CD14-positive monocyte (primary cell): Measurements from ENCODE around the gene EOMES. TPM values are rescaled to one million over a fixed set of nuclear protein-coding genes. Genes with fewer than 3 reads are reported as not detected.

ENCODE experiments used
- DNase-seq, 3 donors: peaks; one replicate each; pipeline ENCODE4 v3.0.0-alpha.2; 2011 to 2022
- H2AFZ ChIP-seq: 2 replicates; pipeline ENCODE4 v1.6.0; 2012; ENCODE audit warnings: mild to moderate bottlenecking, low read depth, low read length, inconsistent platforms; ENCODE audit not compliant: insufficient read depth, poor library complexity, severe bottlenecking
- H3K27ac ChIP-seq, 2 donors: 1 replicate in 1 of 2; 2 replicates in 1 of 2; pipeline ENCODE4 v1.5.1; 2012 to 2013; ENCODE audit warnings: low read length in 2 of 2, control low read depth in 1 of 2, inconsistent platforms in 1 of 2, low read depth in 1 of 2, mild to moderate bottlenecking in 1 of 2
- H3K27me3 ChIP-seq, 2 donors: one replicate each; pipeline versions ENCODE4 v1.6.0 to v1.6.1; 2011 to 2013; ENCODE audit warnings: low read length in 2 of 2; ENCODE audit not compliant: control insufficient read depth in 2 of 2, insufficient read depth in 2 of 2
- H3K36me3 ChIP-seq, 2 donors: replicated peaks in 1 of 2; 1 replicate in 1 of 2; 2 replicates in 1 of 2; pipeline versions ENCODE4 v1.5.1 to v1.6.1; 2012 to 2013; ENCODE audit warnings: low read length in 2 of 2, control low read depth in 1 of 2, inconsistent platforms in 1 of 2, mild to moderate bottlenecking in 1 of 2; ENCODE audit not compliant: insufficient read depth in 2 of 2, control insufficient read depth in 1 of 2
- H3K4me1 ChIP-seq, 2 donors: 1 replicate in 1 of 2; 2 replicates in 1 of 2; pipeline versions ENCODE4 v1.5.1 to v1.6.1; 2012 to 2013; ENCODE audit warnings: low read length in 2 of 2, control low read depth in 1 of 2, inconsistent platforms in 1 of 2, mild to moderate bottlenecking in 1 of 2, moderate library complexity in 1 of 2; ENCODE audit not compliant: insufficient read depth in 2 of 2, control insufficient read depth in 1 of 2
- H3K4me2 ChIP-seq: replicated peaks from 2 replicates; pipeline ENCODE3; 2012; ENCODE audit warnings: low read length, moderate library complexity, mild to moderate bottlenecking; ENCODE audit not compliant: poor library complexity, severe bottlenecking; ENCODE audit errors: extremely low read depth
- H3K4me3 ChIP-seq, 3 experiments: fragments of 200-600 bp in 1 of 3; sonication (generic) in 1 of 3; replicated peaks in 1 of 3; 1 replicate in 2 of 3; 2 replicates in 1 of 3; pipeline ENCODE4 v1.5.1; 2011 to 2013; ENCODE audit warnings: low read length in 3 of 3, mild to moderate bottlenecking in 3 of 3, control low read depth in 2 of 3, low read depth in 2 of 3, inconsistent platforms in 1 of 3, moderate library complexity in 1 of 3
- H3K79me2 ChIP-seq: 2 replicates; pipeline ENCODE4 v1.6.0; 2012; ENCODE audit warnings: mild to moderate bottlenecking, control low read depth, inconsistent platforms, low read length, moderate library complexity; ENCODE audit not compliant: insufficient read depth
- H3K9ac ChIP-seq: 2 replicates; pipeline ENCODE4 v1.6.0; 2017; ENCODE audit warnings: low read length, mild to moderate bottlenecking; ENCODE audit not compliant: insufficient read depth, poor library complexity, severe bottlenecking
- H3K9me3 ChIP-seq, 2 donors: replicated peaks in 1 of 2; 1 replicate in 1 of 2; 2 replicates in 1 of 2; pipeline versions ENCODE4 v1.5.1 to v1.6.1; 2012 to 2013; ENCODE audit warnings: low read length in 2 of 2, control low read depth in 1 of 2; ENCODE audit not compliant: control insufficient read depth in 1 of 2, insufficient read depth in 1 of 2
- H4K20me1 ChIP-seq: 2 replicates; pipeline ENCODE4 v1.6.0; 2012; ENCODE audit warnings: mild to moderate bottlenecking, low read length, control low read depth, moderate library complexity; ENCODE audit not compliant: insufficient read depth
- H3K27ac Mint-ChIP-seq, 7 donors: one replicate each; pipeline ENCODE4 v1.8.0; 2020; ENCODE audit warnings: mild to moderate bottlenecking in 7 of 7, mixed read lengths in 7 of 7, moderate library complexity in 6 of 7, inconsistent platforms in 2 of 7
- H3K27me3 Mint-ChIP-seq, 3 donors: one replicate each; pipeline ENCODE4 v1.8.0; 2021 to 2022; ENCODE audit warnings: low read depth in 3 of 3, mild to moderate bottlenecking in 3 of 3, mixed read lengths in 3 of 3, moderate library complexity in 3 of 3, inconsistent platforms in 1 of 3
- H3K36me3 Mint-ChIP-seq, 2 donors: one replicate each; pipeline ENCODE4 v1.8.0; 2020; ENCODE audit warnings: mixed read lengths in 2 of 2, inconsistent platforms in 1 of 2, mild to moderate bottlenecking in 1 of 2
- H3K4me1 Mint-ChIP-seq: one replicate; pipeline ENCODE4 v1.8.0; 2020; ENCODE audit warnings: mild to moderate bottlenecking, mixed read lengths
- H3K4me3 Mint-ChIP-seq, 2 donors: one replicate each; pipeline ENCODE4 v1.8.0; 2020; ENCODE audit warnings: mild to moderate bottlenecking in 2 of 2, mixed read lengths in 2 of 2, moderate library complexity in 1 of 2
- H3K9me3 Mint-ChIP-seq, 7 donors: one replicate each; pipeline ENCODE4 v1.8.0; 2020 to 2022; ENCODE audit warnings: mixed read lengths in 7 of 7, mild to moderate bottlenecking in 6 of 7, moderate library complexity in 6 of 7, inconsistent platforms in 2 of 7
- WGBS: methylation state at CpG from one replicate; pipeline ENCODE4 v1.1.5; 2013; ENCODE audit warnings: missing lambda C conversion rate; ENCODE audit not compliant: insufficient coverage; 5-methylcytosine and 5-hydroxymethylcytosine counted together
- intact Hi-C, 2 donors: fragments of 100-400 bp; cut with micrococcal nuclease; formaldehyde crosslinking; loops; one replicate each; pipeline versions ENCODE4 v1.15.0 to v1.15.1; 2023
- polyA plus RNA-seq, 3 donors: library from polyadenylated mRNA; depleted of rRNA in 1 of 3; unstranded in 2 of 3; stranded (reverse) in 1 of 3; fragments of 300-500 nt in 2 of 3; fragments of >200 nt in 1 of 3; fragmentation: Illumina TruSeq in 2 of 3; gene quantifications; 1 replicate in 2 of 3; 2 replicates in 1 of 3; pipeline ENCODE4 v1.2.3, GENCODE V29; 2012 to 2021
- TF ChIP-seq, protein P1 (sequence below): fragments of 200-600 bp; IDR thresholded peaks from one replicate; pipeline ENCODE4 v1.8.0; 2022; ENCODE audit warnings: antibody characterized with exemption, mild to moderate bottlenecking

EOMES gene
- polyA plus RNA-seq, 3 donors = 0.09 to 0.21 TPM; not detected in 1

DNA sequence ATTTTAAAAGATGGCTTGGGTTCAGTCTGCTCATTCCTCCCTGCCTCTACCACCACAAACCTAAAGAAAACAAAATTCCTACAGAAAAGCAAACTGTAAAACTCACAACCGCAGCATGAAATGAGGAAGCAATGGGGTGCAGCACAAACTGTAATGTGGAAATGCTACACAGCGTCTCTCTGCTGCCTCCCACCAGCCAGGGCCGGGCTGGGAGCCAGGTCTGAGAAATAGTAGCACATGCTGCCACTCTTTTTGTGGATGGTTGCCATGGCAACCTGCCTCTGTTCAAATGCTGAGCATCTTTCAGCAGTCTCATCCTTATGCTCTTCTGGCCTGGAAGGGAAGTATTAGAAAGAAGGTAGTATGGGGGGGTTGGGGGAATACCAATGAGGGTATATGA lies 55.4 kb downstream of the EOMES start:
- TF ChIP-seq, protein P1, sequence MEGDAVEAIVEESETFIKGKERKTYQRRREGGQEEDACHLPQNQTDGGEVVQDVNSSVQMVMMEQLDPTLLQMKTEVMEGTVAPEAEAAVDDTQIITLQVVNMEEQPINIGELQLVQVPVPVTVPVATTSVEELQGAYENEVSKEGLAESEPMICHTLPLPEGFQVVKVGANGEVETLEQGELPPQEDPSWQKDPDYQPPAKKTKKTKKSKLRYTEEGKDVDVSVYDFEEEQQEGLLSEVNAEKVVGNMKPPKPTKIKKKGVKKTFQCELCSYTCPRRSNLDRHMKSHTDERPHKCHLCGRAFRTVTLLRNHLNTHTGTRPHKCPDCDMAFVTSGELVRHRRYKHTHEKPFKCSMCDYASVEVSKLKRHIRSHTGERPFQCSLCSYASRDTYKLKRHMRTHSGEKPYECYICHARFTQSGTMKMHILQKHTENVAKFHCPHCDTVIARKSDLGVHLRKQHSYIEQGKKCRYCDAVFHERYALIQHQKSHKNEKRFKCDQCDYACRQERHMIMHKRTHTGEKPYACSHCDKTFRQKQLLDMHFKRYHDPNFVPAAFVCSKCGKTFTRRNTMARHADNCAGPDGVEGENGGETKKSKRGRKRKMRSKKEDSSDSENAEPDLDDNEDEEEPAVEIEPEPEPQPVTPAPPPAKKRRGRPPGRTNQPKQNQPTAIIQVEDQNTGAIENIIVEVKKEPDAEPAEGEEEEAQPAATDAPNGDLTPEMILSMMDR = peak; percentile 9
- no peaks in the 10 kb centered on the region for H3K36me3 Mint-ChIP-seq
- H2AFZ ChIP-seq = peak overlapping the region; percentile 46
- H3K4me3 Mint-ChIP-seq = peak overlapping the region in 1 of 2 donors; percentile 66
- intact Hi-C loops = loop anchor here (10.0 kb wide), 2 partner anchors 182 to 302 kb away; partner anchors contain the start of genes NEK10 (in 2 of the 2) and SLC4A7 (in 1 of the 2)
- H3K4me2 ChIP-seq = peak overlapping the region; percentile 6
- no peaks in the 10 kb centered on the region for H3K9me3 ChIP-seq
- H3K27me3 Mint-ChIP-seq = peaks cover 0 to 2% (median 0%) of the 10 kb centered on the region in 3 donors
- H3K27me3 ChIP-seq = no peaks in the 10 kb centered on the region
- no peaks in the 10 kb centered on the region for H4K20me1 ChIP-seq
- peak overlapping the region; percentile 32 to 83 (median 57) for H3K27ac Mint-ChIP-seq
- no peaks in the 10 kb centered on the region for H3K79me2 ChIP-seq
- H3K27ac ChIP-seq = peak overlapping the region in 1 of 2 donors; percentile 0
- H3K9ac ChIP-seq = no peak overlapping the region
- peaks cover 27 to 35% of the 10 kb centered on the region in 2 donors for H3K4me1 ChIP-seq
- 0% methylated on average over 2 of the region's 3 CpGs for WGBS
- peak; percentile 77 to 85 (median 84) for DNase-seq
- H3K9me3 Mint-ChIP-seq = peaks cover 0 to 6% (median 5%) of the 10 kb centered on the region in 7 donors
- no peak overlapping the region for H3K4me3 ChIP-seq
- peaks cover 31% of the 10 kb centered on the region for H3K4me1 Mint-ChIP-seq
- H3K36me3 ChIP-seq = no peaks in the 10 kb centered on the region

DNA sequence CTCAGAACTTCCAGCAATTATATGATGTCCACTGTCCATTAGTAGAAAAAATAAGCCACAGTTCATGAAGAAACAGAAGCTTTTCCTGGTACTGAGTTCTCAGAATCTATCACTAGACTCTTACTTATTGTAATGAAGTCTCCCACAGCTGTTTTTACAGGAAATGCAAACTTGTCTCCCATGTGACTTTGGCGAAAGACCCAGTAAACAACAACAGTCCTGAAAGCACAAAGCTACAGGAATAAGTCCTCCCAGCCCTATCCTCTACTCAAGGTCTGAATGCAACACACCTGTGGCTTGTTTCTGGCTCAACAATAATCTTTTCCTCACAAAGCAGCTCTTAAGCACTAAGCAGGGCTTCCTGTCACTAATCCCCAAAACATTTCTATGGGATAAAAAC lies 55.9 kb downstream of the EOMES start:
- no peaks in the 10 kb centered on the region for H4K20me1 ChIP-seq
- H3K27ac Mint-ChIP-seq = peak overlapping the region; percentile 32 to 83 (median 57)
- no peak for DNase-seq
- peaks cover 27 to 35% of the 10 kb centered on the region in 2 donors for H3K4me1 ChIP-seq
- no peaks in the 10 kb centered on the region for H3K36me3 ChIP-seq
- intact Hi-C loops = loop anchor here (10.0 kb wide), 2 partner anchors 181 to 301 kb away; partner anchors contain the start of genes NEK10 (in 2 of the 2) and SLC4A7 (in 1 of the 2)
- no peaks in the 10 kb centered on the region for H3K27me3 ChIP-seq
- peak overlapping the region in 1 of 3 experiments; percentile 6 for H3K4me3 ChIP-seq
- WGBS = 0% methylated on average over 1 of the region's 1 CpG
- peak overlapping the region in 1 of 2 donors; percentile 0 for H3K27ac ChIP-seq
- H3K79me2 ChIP-seq = no peaks in the 10 kb centered on the region
- H3K36me3 Mint-ChIP-seq = no peaks in the 10 kb centered on the region
- no peak overlapping the region for H3K9ac ChIP-seq
- H2AFZ ChIP-seq = peak overlapping the region; percentile 46
- H3K4me1 Mint-ChIP-seq = peaks cover 34% of the 10 kb centered on the region
- TF ChIP-seq, protein P1 = no peak
- H3K9me3 ChIP-seq = no peaks in the 10 kb centered on the region
- peaks cover 0 to 2% (median 0%) of the 10 kb centered on the region in 3 donors for H3K27me3 Mint-ChIP-seq
- H3K4me3 Mint-ChIP-seq = peak overlapping the region in 1 of 2 donors; percentile 66
- peaks cover 0 to 8% (median 6%) of the 10 kb centered on the region in 7 donors for H3K9me3 Mint-ChIP-seq
- H3K4me2 ChIP-seq = peak overlapping the region; percentile 6

Other genes starting within 250 kb of the EOMES start
- 1 to 10 TPM; 5.4 to 7.6 (median 5.5) TPM for gene SLC4A7, start 237.9 kb downstream of the EOMES start, polyA plus RNA-seq